Epithelial cell of esophagus (primary cell): ENCODE measurements around the gene PLCD4.
A peak's percentile ranks its signal among the peaks of the same experiment; 100 is the strongest.

Experiments
- DNase-seq: peaks from one replicate; pipeline ENCODE4 v3.0.0; 2010; ENCODE audit warnings: low read depth
- H3K4me3 ChIP-seq: 2 replicates; pipeline ENCODE4 v1.5.1; 2011; ENCODE audit warnings: mild to moderate bottlenecking, low read length, control low read depth
- TF ChIP-seq, protein P1 (sequence below): IDR thresholded peaks from 2 replicates; pipeline ENCODE4 v1.5.1; 2011; ENCODE audit warnings: low read depth, mild to moderate bottlenecking, low read length, control low read depth, inconsistent platforms; ENCODE audit not compliant: insufficient read depth; ENCODE audit errors: missing control alignments

PLCD4 gene

GRCh38 chr2:218578272-218578877, 29.3 kb upstream of the PLCD4 start:
- no peak overlapping the region for H3K4me3 ChIP-seq
- TF ChIP-seq, protein P1, sequence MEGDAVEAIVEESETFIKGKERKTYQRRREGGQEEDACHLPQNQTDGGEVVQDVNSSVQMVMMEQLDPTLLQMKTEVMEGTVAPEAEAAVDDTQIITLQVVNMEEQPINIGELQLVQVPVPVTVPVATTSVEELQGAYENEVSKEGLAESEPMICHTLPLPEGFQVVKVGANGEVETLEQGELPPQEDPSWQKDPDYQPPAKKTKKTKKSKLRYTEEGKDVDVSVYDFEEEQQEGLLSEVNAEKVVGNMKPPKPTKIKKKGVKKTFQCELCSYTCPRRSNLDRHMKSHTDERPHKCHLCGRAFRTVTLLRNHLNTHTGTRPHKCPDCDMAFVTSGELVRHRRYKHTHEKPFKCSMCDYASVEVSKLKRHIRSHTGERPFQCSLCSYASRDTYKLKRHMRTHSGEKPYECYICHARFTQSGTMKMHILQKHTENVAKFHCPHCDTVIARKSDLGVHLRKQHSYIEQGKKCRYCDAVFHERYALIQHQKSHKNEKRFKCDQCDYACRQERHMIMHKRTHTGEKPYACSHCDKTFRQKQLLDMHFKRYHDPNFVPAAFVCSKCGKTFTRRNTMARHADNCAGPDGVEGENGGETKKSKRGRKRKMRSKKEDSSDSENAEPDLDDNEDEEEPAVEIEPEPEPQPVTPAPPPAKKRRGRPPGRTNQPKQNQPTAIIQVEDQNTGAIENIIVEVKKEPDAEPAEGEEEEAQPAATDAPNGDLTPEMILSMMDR = no peak
- no peak for DNase-seq

GRCh38 chr2:218582076-218582475, 25.6 kb upstream of the PLCD4 start:
- H3K4me3 ChIP-seq = no peak overlapping the region
- TF ChIP-seq, protein P1 = no peak
- peak; percentile 88 for DNase-seq

- DNase-seq = no peak
- TF ChIP-seq, protein P1 = no peak
- H3K4me3 ChIP-seq = no peak overlapping the region
Measured at GRCh38 chr2:218583983-218584850, 23.5 kb upstream of the PLCD4 start.

GRCh38 chr2:218585541-218585940, 22.2 kb upstream of the PLCD4 start:
- DNase-seq = no peak
- H3K4me3 ChIP-seq = no peak overlapping the region
- TF ChIP-seq, protein P1 = no peak

GRCh38 chr2:218605432-218605831, 2.3 kb upstream of the PLCD4 start:
- DNase-seq = no peak
- no peak overlapping the region for H3K4me3 ChIP-seq
- TF ChIP-seq, protein P1 = no peak

DNA sequence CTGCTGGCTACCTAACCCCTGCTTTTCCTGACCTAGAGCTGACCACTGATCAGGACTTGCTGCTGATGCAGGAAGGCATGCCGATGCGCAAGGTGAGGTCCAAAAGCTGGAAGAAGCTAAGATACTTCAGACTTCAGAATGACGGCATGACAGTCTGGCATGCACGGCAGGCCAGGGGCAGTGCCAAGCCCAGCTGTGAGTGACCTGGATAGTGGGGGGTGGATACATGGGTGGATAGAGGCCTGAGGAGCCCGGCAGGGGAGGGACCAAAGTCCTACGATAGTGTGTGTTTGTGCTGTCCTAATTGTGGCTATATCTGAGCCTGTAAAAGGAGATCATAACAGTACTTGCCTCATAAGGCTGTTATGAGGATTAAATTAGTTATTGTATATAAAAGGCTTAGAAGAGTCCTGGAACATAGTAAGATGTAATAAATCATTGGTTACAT, 8.2 kb downstream of the PLCD4 start:
- TF ChIP-seq, protein P1 = no peak
- no peak for DNase-seq
- H3K4me3 ChIP-seq = no peak overlapping the region
